Measurements from ENCODE around the gene MAOA.

Gene MAOA

GRCh38 chrX:43734444-43734843 lies 78.3 kb downstream of the MAOA start:
- no peak overlapping the region for H3K4me3 ChIP-seq (replicated peaks; ENCODE audit: low read depth, low read length)
- DNase-seq (ENCODE audit: extremely low read depth, low read depth) = no peak
- no peak for TF ChIP-seq CTCF (IDR thresholded peaks at IDR 0.05; ENCODE audit: low read depth, low read length, missing control alignments)

DNA sequence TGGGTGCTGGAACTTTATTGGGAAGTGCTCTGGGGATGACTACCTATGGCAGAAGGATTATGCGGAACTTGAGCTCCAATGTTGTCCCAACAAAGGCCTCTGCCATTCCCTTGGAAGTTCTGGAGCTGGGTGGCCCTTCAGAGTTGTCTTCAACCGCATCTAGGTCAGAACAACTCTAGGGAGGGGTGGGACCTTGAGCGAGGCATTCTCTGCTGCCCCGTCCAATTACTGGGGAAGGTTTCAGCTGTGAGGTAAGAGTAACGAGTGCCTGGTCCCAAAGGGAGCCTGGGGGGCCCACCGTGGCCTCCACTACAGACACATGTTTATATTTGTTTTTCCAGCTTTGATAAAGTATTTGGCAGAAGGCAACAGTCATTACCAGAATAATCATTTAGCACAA lies 79.4 kb downstream of the MAOA start:
- H3K4me3 ChIP-seq (replicated peaks; ENCODE audit: low read depth, low read length) = no peak overlapping the region
- no peak for TF ChIP-seq CTCF (IDR thresholded peaks at IDR 0.05; ENCODE audit: low read depth, low read length, missing control alignments)
- no peak for DNase-seq (ENCODE audit: extremely low read depth, low read depth)

- no peak for TF ChIP-seq CTCF (IDR thresholded peaks at IDR 0.05; ENCODE audit: low read depth, low read length, missing control alignments)
- DNase-seq (ENCODE audit: extremely low read depth, low read depth) = no peak
- H3K4me3 ChIP-seq (replicated peaks; ENCODE audit: low read depth, low read length) = no peak overlapping the region
Observed at GRCh38 chrX:43735957-43736356, 79.9 kb downstream of the MAOA start.

- no peak for DNase-seq (ENCODE audit: extremely low read depth, low read depth)
- no peak overlapping the region for H3K4me3 ChIP-seq (replicated peaks; ENCODE audit: low read depth, low read length)
- TF ChIP-seq CTCF (IDR thresholded peaks at IDR 0.05; ENCODE audit: low read depth, low read length, missing control alignments) = no peak
Observed at GRCh38 chrX:43741843-43742573, 85.9 kb downstream of the MAOA start.

DNA sequence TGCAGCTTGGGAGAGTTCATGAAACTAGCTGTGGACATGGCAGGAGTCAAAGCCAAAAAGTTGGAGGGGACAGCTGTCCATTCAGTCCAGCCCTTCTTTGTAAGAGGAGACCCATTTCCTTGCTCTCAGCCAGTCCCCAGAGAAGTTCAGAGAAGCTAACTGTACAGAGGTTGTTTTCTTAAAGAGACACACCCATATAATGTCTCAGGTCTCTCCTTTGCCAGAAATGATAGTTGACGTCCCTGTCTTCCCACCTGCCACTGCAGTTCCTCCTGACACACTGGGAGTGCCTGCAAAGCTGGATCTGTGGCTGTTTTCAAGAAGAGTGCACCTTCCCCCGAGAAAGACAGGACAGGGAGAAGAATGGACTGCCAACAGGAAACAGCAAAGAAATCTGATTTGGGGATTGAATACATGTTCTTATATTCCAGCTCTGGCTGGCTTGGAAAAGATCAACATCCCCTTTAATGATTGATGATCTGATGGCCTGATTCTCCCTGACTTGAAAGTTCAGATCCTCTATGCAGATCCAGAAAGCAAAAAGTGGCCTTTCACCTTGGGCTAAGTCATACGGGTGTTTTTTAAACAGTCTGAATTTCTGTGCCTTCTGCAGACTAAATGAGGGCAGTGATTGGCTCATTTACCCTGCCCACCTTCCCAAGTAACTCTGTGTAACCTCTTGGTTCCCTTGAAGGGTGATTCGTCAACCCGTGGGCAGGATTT lies 87.2 kb downstream of the MAOA start:
- DNase-seq (ENCODE audit: extremely low read depth, low read depth) = no peak
- no peak for TF ChIP-seq CTCF (IDR thresholded peaks at IDR 0.05; ENCODE audit: low read depth, low read length, missing control alignments)
- H3K4me3 ChIP-seq (replicated peaks; ENCODE audit: low read depth, low read length) = no peak overlapping the region

DNA sequence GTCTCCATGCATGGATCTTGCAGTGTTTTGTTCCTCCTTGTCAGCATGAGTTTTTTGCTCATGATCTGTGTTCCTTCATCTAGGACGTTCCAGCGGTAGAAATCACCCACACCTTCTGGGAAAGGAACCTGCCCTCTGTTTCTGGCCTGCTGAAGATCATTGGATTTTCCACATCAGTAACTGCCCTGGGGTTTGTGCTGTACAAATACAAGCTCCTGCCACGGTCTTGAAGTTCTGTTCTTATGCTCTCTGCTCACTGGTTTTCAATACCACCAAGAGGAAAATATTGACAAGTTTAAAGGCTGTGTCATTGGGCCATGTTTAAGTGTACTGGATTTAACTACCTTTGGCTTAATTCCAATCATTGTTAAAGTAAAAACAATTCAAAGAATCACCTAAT lies 88.2 kb downstream of the MAOA start:
- no peak for DNase-seq (ENCODE audit: extremely low read depth, low read depth)
- no peak for TF ChIP-seq CTCF (IDR thresholded peaks at IDR 0.05; ENCODE audit: low read depth, low read length, missing control alignments)
- no peak overlapping the region for H3K4me3 ChIP-seq (replicated peaks; ENCODE audit: low read depth, low read length)
